Type B pancreatic cell (in vitro differentiated cells): ENCODE measurements around the gene CCDC12. TPM values are rescaled to one million over a fixed set of nuclear protein-coding genes. Genes with fewer than 3 reads are reported as not detected.
A peak's percentile ranks its signal among the peaks of the same experiment; 100 is the strongest.

Source experiments
- DNase-seq: peaks from one replicate; pipeline ENCODE4 v3.0.0; 2021; ENCODE audit warnings: mixed read lengths; ENCODE audit not compliant: unreplicated experiment; ENCODE audit errors: extremely low spot score
- H3K27ac Mint-ChIP-seq: 2 replicates; pipeline ENCODE4 v1.8.0; 2021; ENCODE audit warnings: mild to moderate bottlenecking, mixed read lengths
- H3K27me3 Mint-ChIP-seq: 2 replicates; pipeline ENCODE4 v1.8.0; 2021; ENCODE audit warnings: mixed read lengths
- H3K36me3 Mint-ChIP-seq: 2 replicates; pipeline ENCODE4 v1.8.0; 2021; ENCODE audit warnings: mixed read lengths
- H3K4me1 Mint-ChIP-seq: one replicate; pipeline ENCODE4 v1.8.0; 2021; ENCODE audit warnings: mixed read lengths; ENCODE audit not compliant: unreplicated experiment
- H3K4me3 Mint-ChIP-seq: 2 replicates; pipeline ENCODE4 v1.8.0; 2021; ENCODE audit warnings: mild to moderate bottlenecking, mixed read lengths
- H3K9me3 Mint-ChIP-seq: 2 replicates; pipeline ENCODE4 v1.8.0; 2021; ENCODE audit warnings: mixed read lengths
- CTCF ChIP-seq: fragments of 200-600 bp; sonication (generic); conservative IDR thresholded peaks from 2 replicates; pipeline ENCODE4 v1.5.0; 2021; ENCODE audit warnings: antibody characterized with exemption, mild to moderate bottlenecking
- total RNA-seq: library from RNA; stranded (reverse); gene quantifications from 2 replicates; pipeline ENCODE4 v1.2.1, GENCODE V29; 2021; ENCODE audit warnings: low replicate concordance

The CCDC12 gene
- total RNA-seq, 1 donor from 2014 or later, result 46.7 TPM

DNA sequence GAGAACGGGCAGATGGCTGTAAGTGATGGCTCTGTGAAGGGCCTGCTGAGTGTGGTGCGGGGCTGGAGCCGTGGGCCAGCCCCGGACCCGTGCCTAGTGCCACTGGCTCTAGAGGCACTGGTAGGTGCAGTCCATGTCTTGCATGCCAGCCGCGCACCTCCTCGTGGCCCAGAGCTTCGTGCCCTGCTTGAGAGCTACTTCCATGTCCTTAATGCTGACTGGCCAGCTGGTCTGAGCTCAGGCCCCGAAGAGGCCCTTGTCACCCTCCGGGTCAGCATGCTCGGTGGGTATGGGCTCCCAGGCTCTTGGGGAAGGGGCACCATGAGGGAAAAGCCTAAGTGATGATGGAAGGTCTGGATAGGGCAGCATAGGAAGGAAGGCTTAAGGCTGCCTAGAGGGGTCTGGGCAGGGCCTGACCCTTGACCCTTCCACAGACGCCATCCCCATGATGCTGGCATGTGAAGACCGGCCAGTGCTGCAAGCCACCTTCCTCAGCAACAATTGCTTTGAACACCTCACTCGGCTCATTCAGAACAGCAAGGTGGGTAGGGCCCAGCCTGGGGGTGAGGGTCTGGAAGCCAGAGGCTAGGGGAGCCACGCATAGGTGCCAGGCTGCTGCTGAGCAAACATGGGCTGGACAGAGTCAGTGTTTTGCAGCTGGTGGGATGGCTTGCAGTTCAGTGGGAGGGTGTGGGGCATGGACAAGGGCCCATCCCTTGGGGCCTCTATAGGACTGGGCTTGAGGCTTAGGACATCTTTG, 15.0 kb upstream of the CCDC12 start:
- TF ChIP-seq CTCF, result no peak
- no peaks in the 10 kb centered on the region for H3K9me3 Mint-ChIP-seq

GRCh38 chr3:46990573-46991374, 14.2 kb upstream of the CCDC12 start:
- peaks cover 14% of the 10 kb centered on the region for H3K4me1 Mint-ChIP-seq
- peak overlapping the region; percentile 66 for H3K27ac Mint-ChIP-seq
- H3K36me3 Mint-ChIP-seq, result peaks cover 5% of the 10 kb centered on the region
- no peaks in the 10 kb centered on the region for H3K9me3 Mint-ChIP-seq
- H3K4me3 Mint-ChIP-seq, result no peak overlapping the region
- DNase-seq, result no peak
- no peaks in the 10 kb centered on the region for H3K27me3 Mint-ChIP-seq
- no peak for TF ChIP-seq CTCF

More for the DNA sequence above, 15.0 kb upstream of the CCDC12 start:
- no peak for DNase-seq
- no peak overlapping the region for H3K4me3 Mint-ChIP-seq
- peaks cover 8% of the 10 kb centered on the region for H3K4me1 Mint-ChIP-seq
- H3K27me3 Mint-ChIP-seq, result no peaks in the 10 kb centered on the region
- no peak overlapping the region for H3K27ac Mint-ChIP-seq
- no peaks in the 10 kb centered on the region for H3K36me3 Mint-ChIP-seq

DNA sequence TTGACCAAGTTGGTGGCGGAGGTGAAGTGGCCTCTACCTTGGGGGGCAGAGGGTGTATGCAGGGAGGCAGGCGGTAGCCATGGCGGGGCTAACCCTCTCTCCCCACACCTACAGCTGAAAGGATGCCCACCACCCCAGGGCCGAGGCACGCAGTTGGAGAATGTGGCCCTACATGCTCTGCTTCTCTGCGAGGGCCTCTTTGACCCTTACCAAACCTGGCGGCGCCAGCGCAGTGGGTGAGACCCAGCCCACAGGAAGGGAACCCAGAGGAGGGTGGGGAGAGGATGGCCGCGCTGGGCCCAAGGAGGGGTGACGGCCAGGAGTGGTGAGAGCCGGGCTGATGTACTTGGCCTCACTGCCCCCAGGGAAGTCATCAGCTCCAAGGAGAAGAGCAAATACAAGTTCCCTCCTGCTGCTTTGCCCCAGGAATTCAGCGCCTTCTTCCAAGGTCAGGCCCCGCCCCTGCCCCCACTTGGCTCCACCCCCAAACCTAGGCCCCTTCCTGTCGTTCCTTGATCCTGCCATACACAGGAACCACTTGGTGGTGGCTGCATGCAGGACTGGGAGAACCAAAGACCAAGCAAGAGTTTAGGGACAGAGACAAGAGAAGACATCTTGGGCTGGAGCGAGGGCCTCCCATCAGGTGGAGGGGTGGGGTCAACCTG, 12.7 kb upstream of the CCDC12 start:
- no peaks in the 10 kb centered on the region for H3K9me3 Mint-ChIP-seq
- no peak for DNase-seq
- peaks cover 20% of the 10 kb centered on the region for H3K4me1 Mint-ChIP-seq
- H3K36me3 Mint-ChIP-seq, result peaks cover 5% of the 10 kb centered on the region
- no peaks in the 10 kb centered on the region for H3K27me3 Mint-ChIP-seq
- H3K27ac Mint-ChIP-seq, result no peak overlapping the region
- no peak for TF ChIP-seq CTCF
- H3K4me3 Mint-ChIP-seq, result no peak overlapping the region

DNA sequence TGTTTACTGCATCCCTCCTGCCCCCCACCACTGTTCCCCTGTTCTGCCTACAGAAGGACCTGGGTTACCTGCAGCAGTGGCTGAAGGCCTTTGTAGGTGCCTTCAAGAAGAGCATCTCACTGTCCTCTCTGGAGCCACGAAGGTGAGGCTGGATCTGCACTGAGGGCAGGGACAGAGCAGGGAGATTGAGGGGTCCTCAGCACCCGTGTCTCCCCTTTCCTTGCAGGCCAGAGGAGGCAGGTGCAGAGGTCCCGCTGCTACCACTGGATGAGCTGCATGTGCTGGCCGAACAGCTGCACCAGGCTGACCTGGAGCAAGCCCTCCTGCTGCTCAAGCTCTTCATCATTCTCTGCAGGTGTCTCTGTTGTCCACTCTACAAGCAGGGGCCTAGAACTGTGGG, 12.1 kb upstream of the CCDC12 start:
- peaks cover 20% of the 10 kb centered on the region for H3K4me1 Mint-ChIP-seq
- no peak overlapping the region for H3K27ac Mint-ChIP-seq
- no peak for TF ChIP-seq CTCF
- no peak for DNase-seq
- no peaks in the 10 kb centered on the region for H3K27me3 Mint-ChIP-seq
- peaks cover 5% of the 10 kb centered on the region for H3K36me3 Mint-ChIP-seq
- no peaks in the 10 kb centered on the region for H3K9me3 Mint-ChIP-seq
- no peak overlapping the region for H3K4me3 Mint-ChIP-seq

DNA sequence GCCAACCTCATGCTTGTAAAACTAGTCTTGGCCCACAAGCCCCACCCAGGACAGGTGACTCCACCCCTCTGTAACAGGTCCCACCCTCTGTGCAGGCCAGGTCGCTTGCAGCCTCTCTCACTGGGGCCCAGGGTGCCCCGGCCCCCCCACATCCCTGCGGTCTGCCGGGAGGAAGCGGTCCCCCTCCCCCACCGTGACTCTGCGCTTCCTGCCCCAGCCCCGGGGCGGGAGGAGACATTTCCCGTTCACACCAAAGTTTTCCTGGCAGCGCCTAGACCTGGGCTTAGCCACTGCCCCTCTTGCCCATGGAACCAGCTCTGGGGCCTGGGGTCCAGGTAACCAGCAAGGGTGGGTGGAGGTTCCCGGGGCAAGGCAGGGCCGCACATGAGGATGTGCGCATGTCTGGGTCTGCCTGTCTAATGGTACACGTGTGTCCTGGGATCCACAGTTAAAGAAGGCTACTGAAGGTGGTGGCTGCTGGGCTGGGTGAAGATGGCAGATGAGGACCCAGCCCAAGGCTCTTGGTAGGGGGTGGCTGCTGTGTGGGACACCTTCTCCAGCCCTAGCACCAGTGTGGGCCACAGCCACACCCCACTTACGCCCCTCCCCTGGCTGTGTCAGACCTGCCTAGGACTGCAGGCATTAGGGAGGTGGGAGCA, 11.3 kb upstream of the CCDC12 start:
- Mint-ChIP-seq H3K4me3 (no peak overlapping the region), H3K27me3 (no peaks in the 10 kb centered on the region), H3K36me3 (peaks cover 5% of the 10 kb centered on the region), H3K27ac (no peak overlapping the region), H3K4me1 (peaks cover 20% of the 10 kb centered on the region), H3K9me3 (no peaks in the 10 kb centered on the region)
- no peak for DNase-seq
- TF ChIP-seq CTCF, result no peak
